Muscle of leg (tissue), 11 donors: ENCODE results near the gene ZNF436. TPM values are rescaled to one million over a fixed set of nuclear protein-coding genes. Genes with fewer than 3 reads are reported as not detected.
"Not testable (repeated sequence)": the region's sequence is repeated elsewhere in the genome, so short reads cannot be mapped to it uniquely, and the experiment has no call there.

ENCODE experiments used
- DNase-seq: peaks from one replicate; pipeline ENCODE4 v3.0.0; 2013
- H3K27ac ChIP-seq: one replicate; pipeline ENCODE4 v1.5.1; 2013; ENCODE audit warnings: mild to moderate bottlenecking, low read length, control low read depth
- H3K27me3 ChIP-seq: one replicate; pipeline ENCODE4 v1.6.1; 2013; ENCODE audit warnings: low read length; ENCODE audit not compliant: control insufficient read depth, insufficient read depth
- H3K36me3 ChIP-seq: one replicate; pipeline ENCODE4 v1.6.1; 2013; ENCODE audit warnings: low read length; ENCODE audit not compliant: control insufficient read depth, insufficient read depth
- H3K4me1 ChIP-seq: one replicate; pipeline ENCODE4 v1.6.1; 2013; ENCODE audit warnings: low read length; ENCODE audit not compliant: control insufficient read depth, insufficient read depth
- H3K4me3 ChIP-seq: one replicate; pipeline ENCODE4 v1.5.1; 2013; ENCODE audit warnings: low read length, control low read depth
- H3K9me3 ChIP-seq: replicated peaks from 2 replicates; pipeline ENCODE4 v1.6.1; 2013; ENCODE audit warnings: low read depth, low read length; ENCODE audit not compliant: control insufficient read depth
- WGBS: methylation state at CpG from one replicate; pipeline ENCODE4 v1.1.5; 2013; ENCODE audit warnings: missing lambda C conversion rate; ENCODE audit not compliant: insufficient coverage; 5-methylcytosine and 5-hydroxymethylcytosine counted together
- polyA plus RNA-seq, 8 donors: library from polyadenylated mRNA; unstranded; fragments of 120-200 nt; gene quantifications; one replicate each; pipeline versions ENCODE4 v1.2.1 to v1.2.3, GENCODE V29; 2013; ENCODE audit warnings: inconsistent platforms in 1 of 8, low replicate concordance in 1 of 8; ENCODE audit not compliant: insufficient read length in 8 of 8, insufficient read depth in 1 of 8
- total RNA-seq: library from RNA; stranded (reverse); fragments of 120-200 nt; gene quantifications from one replicate; pipeline ENCODE4 v1.2.4, GENCODE V29; 2013

Gene ZNF436
- total and polyA plus RNA-seq, 9 donors = 30.0 to 50.8 (median 39.5) TPM

DNA sequence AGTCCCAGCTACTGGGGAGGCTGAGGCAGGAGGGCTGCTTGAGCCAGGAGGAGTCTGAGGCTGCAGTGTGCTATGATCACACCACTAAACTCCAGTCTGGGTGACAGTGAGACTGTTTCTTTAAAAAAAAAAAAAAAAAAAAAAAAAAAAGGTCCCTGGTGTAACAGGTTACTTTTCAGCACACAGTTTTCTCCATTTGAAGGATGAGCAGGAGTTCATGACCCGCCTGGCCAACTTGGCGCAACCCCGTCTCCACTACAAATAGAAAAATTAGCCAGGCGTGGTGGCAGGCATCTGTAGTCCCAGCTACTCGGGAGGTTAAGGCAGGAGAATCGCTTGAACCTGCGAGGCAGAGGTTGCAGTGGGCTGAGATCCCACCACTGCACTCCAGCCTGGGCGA is 37.9 kb downstream of the ZNF436 start:
- H3K4me1 ChIP-seq = no peaks in the 10 kb centered on the region
- no peak overlapping the region for H3K4me3 ChIP-seq
- 88% methylated on average over 4 of the region's 8 CpGs for WGBS
- no peaks in the 10 kb centered on the region for H3K9me3 ChIP-seq
- no peaks in the 10 kb centered on the region for H3K27me3 ChIP-seq
- no peak overlapping the region for H3K27ac ChIP-seq
- DNase-seq = no peak
- H3K36me3 ChIP-seq = peaks cover 67% of the 10 kb centered on the region

DNA sequence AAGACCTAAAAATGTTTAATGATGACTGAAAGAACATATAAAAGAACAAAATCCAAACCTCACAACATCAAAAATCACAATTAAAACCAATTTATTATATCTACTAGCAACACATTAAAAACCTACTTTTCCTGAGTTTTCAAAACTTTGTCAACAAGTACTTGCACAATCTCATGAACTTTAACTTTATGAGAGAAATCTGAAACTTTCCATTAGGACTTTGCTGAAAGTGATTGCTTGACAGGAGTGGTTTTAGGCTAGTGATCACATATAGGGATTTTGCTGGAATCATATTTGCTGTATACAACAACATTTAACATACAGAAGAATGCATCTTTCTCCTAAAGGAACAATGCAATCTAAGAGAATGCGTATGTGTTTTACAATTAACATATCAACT is 38.8 kb downstream of the ZNF436 start:
- DNase-seq = no peak
- Histone ChIP-seq H3K9me3 (no peaks in the 10 kb centered on the region), H3K27me3 (no peaks in the 10 kb centered on the region), H3K4me3 (no peak overlapping the region), H3K27ac (no peak overlapping the region), H3K4me1 (no peaks in the 10 kb centered on the region), H3K36me3 (peaks cover 69% of the 10 kb centered on the region)
- WGBS = no CpG with 5 or more reads among the region's 1 CpG

DNA sequence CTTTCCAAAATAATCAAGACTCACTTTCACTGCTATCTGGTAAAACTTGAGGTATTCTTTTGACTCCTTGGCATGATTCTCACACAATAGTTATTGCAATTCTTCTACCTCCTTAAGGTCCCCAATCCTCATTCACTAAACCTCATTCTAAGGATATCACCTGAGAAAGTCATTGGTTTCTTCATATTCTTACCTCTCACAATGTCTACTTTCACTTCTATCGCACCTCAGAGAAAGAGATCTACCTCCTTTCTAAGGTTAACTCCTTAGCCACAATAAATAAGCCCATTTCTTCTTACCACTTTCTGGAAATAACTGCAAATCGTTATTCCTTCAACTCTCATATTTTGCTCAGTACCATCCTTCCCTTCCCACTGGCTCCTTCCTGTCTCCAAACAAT is 44.2 kb downstream of the ZNF436 start:
- H3K4me1 ChIP-seq = no peaks in the 10 kb centered on the region
- no peak overlapping the region for H3K4me3 ChIP-seq
- peaks cover 48% of the 10 kb centered on the region for H3K36me3 ChIP-seq
- no peaks in the 10 kb centered on the region for H3K9me3 ChIP-seq
- no peak for DNase-seq
- H3K27ac ChIP-seq = no peak overlapping the region
- H3K27me3 ChIP-seq = no peaks in the 10 kb centered on the region
- 100% methylated on average over 1 of the region's 2 CpGs for WGBS

DNA sequence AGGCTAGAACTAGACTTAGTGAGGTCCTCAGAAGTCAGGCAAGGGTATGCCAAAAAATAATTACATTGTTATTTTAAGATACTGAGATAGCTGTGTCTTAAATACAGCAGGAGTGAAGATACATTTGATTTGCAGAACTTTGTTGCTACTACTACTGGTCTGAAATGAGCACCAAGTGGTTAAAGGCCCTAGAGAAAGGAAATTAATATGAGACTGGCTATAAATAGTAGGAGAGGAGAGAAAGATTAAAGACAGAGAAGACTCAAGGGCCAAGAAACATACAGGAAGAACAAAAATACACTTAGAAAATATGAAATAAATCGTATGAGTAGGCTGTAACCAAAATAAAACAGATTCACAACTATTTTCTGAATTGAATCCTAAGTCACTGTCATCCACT is 46.9 kb downstream of the ZNF436 start:
- no peaks in the 10 kb centered on the region for H3K9me3 ChIP-seq
- no CpG with 5 or more reads among the region's 1 CpG for WGBS
- peaks cover 44% of the 10 kb centered on the region for H3K36me3 ChIP-seq
- DNase-seq = no peak
- no peak overlapping the region for H3K27ac ChIP-seq
- no peaks in the 10 kb centered on the region for H3K4me1 ChIP-seq
- H3K4me3 ChIP-seq = no peak overlapping the region
- no peaks in the 10 kb centered on the region for H3K27me3 ChIP-seq

DNA sequence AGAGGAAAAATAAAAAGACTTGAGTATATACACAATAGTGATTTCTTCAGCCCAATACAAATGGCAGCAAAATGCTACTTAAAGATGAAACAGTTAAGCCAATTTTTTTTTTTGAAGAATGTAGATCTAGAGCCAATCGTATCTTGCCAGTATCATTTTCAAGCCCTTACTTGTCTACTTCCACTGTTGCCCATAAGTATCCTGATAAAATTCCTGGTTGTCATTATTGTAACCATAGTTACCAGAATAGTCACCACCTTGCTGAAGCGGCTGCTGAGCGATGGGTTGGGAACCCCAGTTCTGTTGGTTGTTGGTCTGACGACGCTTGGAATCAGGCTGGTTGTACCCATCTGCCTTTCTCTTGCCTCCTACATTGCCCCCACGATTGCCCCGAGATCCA is 59.4 kb downstream of the ZNF436 start:
- H3K4me1 ChIP-seq, H3K27ac ChIP-seq, DNase-seq, H3K4me3 ChIP-seq, H3K9me3 ChIP-seq, H3K27me3 ChIP-seq: not testable (repeated sequence)
- H3K36me3 ChIP-seq = peaks cover 16% of the 10 kb centered on the region
- 93% methylated on average over 6 of the region's 7 CpGs for WGBS

Other genes starting within 250 kb of the ZNF436 start
- gene LUZP1, start 201.0 kb downstream of the ZNF436 start, total RNA-seq = 12.0 TPM
- 10 to 100 TPM in 7 of 8 donors, 1 to 10 TPM in 1; 9.8 to 19.7 (median 13.6) TPM for gene LUZP1, start 201.0 kb downstream of the ZNF436 start, polyA plus RNA-seq
- not detected for gene HTR1D, start 152.3 kb downstream of the ZNF436 start, total RNA-seq
- under 1 TPM in 6 of 8 donors, not detected in 2; 0.05 to 0.16 (median 0.09) TPM for gene HTR1D, start 152.3 kb downstream of the ZNF436 start, polyA plus RNA-seq
- 99.8 TPM for gene HNRNPR, start 25.6 kb downstream of the ZNF436 start, total RNA-seq
- gene HNRNPR, start 25.6 kb downstream of the ZNF436 start, polyA plus RNA-seq = 100 to 1,000 TPM; 134 to 176 (median 147) TPM
- gene TCEA3, start 54.9 kb upstream of the ZNF436 start, total RNA-seq = 245 TPM
- 100 to 1,000 TPM; 203 to 357 (median 300) TPM for gene TCEA3, start 54.9 kb upstream of the ZNF436 start, polyA plus RNA-seq
- gene ASAP3, start 114.3 kb upstream of the ZNF436 start, total RNA-seq = 59.6 TPM
- 10 to 100 TPM; 47.6 to 66.3 (median 53.8) TPM for gene ASAP3, start 114.3 kb upstream of the ZNF436 start, polyA plus RNA-seq
- 3.5 TPM for gene E2F2, start 161.4 kb upstream of the ZNF436 start, total RNA-seq
- 1 to 10 TPM; 4.2 to 6.2 (median 5.0) TPM for gene E2F2, start 161.4 kb upstream of the ZNF436 start, polyA plus RNA-seq
- gene ID3, start 189.7 kb upstream of the ZNF436 start, total RNA-seq = 129 TPM
- gene ID3, start 189.7 kb upstream of the ZNF436 start, polyA plus RNA-seq = 10 to 100 TPM; 46.9 to 98.2 (median 77.3) TPM